ENCODE data around the gene UBXN11.

DNA sequence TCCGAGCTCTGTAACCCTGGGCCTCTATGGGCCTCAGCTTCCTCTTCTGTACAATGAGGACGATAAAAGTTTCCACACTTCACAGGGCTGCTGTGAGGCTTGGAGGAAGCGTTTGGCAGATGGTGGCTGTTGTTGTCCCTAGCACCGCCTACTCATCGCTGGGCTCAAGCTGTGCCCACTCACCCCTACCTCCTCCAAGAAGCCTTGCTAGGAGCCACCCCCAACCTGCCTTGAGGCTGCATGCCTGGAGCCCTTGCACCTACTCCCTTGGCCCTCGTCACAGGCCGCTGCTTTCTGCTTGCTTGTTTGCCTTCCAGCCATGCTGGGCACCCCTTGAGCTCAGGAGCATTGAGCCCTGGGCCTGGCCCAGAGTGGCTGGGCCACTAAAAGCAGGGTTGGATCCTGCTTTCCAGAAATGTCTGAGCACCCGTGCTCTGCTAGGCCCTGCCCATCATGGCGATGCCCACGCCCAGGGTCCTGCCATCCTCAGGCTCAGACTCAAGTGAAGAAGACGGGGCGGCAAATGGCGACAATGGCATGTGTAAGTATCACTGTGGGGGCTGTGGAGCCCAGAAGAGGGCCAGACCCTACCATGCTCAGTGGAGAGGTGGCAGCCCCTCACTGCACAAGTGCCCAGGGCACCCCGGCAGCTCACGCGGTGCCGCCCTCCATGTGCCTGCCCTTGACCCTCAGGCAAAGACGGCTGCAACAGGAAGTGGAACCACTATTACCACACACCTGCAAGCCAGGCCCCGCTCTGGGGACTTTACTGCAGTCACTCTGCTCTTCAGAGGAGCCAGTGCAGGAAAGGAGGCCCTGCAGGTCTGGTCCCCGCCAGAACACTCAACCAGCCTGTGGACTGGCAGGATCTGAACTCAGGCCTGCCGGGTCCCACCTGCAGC is 17.0 kb downstream of the UBXN11 start:
- TF ChIP-seq, protein P1, sequence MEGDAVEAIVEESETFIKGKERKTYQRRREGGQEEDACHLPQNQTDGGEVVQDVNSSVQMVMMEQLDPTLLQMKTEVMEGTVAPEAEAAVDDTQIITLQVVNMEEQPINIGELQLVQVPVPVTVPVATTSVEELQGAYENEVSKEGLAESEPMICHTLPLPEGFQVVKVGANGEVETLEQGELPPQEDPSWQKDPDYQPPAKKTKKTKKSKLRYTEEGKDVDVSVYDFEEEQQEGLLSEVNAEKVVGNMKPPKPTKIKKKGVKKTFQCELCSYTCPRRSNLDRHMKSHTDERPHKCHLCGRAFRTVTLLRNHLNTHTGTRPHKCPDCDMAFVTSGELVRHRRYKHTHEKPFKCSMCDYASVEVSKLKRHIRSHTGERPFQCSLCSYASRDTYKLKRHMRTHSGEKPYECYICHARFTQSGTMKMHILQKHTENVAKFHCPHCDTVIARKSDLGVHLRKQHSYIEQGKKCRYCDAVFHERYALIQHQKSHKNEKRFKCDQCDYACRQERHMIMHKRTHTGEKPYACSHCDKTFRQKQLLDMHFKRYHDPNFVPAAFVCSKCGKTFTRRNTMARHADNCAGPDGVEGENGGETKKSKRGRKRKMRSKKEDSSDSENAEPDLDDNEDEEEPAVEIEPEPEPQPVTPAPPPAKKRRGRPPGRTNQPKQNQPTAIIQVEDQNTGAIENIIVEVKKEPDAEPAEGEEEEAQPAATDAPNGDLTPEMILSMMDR (IDR thresholded peaks at IDR 0.05): no peak
- no peak for TF ChIP-seq POLR2A (IDR thresholded peaks at IDR 0.05)

All from body of pancreas (tissue), 4 donors.